GM18858 (cell line): Measurements from ENCODE around the gene SLC41A2.

ENCODE experiments used
- ATAC-seq: cut with Tn5 transposase; IDR thresholded peaks from one replicate; pipeline ENCODE4 v1.9.1; 2021; ENCODE audit not compliant: unreplicated experiment

The SLC41A2 gene

DNA sequence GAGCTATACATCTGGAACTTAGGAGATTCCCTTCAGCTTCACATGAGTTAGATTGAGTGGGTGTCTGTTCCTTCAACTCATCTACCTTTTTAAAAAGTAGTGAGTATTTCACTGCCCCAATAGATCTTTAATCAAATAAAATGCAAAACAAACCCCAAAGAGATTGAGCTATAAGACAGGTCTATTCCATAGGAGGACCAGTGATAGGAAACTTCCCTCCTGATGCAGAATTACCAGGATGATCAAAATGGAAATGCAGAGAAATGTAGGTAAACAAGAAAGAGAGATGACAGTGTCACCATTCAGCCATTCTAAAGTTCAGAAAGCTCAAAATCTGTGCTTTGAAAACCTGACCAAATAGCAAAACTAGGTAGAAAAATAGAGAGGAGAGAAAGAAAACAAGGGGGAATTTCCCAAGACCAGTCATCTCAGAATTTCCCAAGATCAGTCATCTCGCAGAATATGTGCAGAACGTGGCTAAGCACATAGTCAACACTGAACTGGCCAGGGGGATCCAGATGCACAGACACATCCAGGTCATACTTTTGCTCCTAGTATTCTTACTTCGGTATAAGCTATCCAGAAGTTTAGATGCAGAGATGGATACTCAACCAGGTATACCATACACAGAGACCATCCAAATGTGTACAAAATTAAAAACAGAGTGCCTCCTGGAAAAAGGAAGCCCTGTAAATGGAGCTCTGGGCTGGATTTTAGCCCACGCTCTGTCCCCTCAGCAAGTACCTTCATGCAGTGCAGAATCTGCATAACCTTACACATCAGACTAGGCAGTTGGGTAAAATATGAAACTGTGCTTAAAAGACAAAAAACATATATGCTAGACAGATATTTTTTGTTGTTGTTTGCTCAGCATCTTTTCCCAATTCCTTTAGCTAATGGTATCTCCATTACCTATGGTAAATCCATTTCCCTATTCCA is 27.4 kb downstream of the SLC41A2 start:
- peak; percentile 79 for ATAC-seq

DNA sequence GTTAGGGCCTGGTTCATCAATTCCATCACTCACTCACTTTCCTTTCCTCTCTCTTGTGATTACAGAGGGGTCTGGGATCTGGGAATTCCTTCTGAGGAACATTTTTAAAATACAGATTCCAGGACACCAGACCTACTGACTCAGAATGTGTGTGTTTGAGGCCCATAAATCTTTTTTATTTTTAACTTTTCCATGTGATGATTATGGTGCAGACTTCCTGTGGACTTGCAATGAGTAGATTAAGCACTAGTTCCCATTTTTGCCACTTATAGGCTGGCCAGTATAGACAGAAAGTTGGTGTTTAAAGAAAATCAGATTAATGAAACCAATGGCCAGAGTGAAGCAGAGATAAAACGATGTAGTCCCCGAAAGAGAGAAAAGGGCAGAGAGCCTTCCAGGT is 28.1 kb downstream of the SLC41A2 start:
- no peak for ATAC-seq

DNA sequence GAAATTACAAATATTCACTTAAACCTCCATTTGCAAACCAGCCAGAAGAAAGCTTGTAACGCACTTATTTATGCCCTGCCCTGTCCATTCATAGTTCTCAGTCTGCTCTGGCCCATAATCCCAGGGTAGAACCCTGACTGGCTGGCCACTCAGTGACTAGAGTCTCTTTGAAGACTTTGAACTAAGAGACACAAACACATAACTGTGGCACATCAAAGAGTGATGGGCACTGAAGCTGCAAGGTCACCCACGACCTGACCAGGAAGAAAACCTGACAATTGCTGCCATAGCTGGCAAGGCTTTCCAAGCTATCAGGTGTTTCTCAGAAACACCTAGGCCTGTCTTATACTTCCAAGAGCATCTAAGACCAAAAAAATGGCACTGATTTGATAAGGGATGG is 28.7 kb downstream of the SLC41A2 start:
- no peak for ATAC-seq

- no peak for ATAC-seq
Measured at GRCh38 chr12:104928036-104928745, 29.9 kb downstream of the SLC41A2 start.

DNA sequence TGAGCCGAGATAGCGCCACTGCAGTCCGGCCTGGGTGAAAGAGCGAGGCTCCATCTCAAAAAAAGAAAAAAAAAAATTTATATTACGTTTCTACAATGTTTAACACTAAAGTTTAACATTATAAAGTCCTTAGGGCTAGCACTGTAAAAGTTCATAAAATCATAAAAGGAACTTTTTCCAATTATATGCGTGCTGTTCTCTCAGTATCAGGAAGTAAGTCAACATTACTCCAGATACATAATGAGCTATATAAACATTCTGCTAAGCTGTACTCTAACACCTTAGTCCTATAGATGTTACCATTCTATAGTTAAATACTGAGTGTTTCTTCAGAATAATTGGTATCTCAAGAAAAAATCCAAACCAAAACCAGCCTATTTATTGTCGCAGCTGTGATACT is 32.6 kb downstream of the SLC41A2 start:
- ATAC-seq, result no peak

DNA sequence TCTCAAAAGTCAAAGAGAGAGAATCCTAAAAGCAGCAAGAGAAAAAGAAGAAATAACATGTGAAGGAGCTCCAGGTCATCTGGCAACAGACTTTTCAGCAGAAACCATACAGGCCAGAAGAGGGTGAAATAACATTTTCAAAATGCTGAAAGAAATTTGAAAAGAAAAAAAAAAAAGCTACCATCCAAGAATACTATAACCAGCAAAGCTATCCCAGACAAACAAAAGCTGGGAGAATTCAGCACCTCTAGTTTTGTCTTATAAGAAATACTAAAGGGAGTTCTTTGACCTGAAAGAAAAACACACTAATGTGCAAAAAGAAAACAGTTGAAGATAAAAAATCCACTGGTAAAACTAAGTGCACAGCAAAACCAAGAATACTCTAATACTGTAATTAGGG is 36.8 kb downstream of the SLC41A2 start:
- no peak for ATAC-seq

DNA sequence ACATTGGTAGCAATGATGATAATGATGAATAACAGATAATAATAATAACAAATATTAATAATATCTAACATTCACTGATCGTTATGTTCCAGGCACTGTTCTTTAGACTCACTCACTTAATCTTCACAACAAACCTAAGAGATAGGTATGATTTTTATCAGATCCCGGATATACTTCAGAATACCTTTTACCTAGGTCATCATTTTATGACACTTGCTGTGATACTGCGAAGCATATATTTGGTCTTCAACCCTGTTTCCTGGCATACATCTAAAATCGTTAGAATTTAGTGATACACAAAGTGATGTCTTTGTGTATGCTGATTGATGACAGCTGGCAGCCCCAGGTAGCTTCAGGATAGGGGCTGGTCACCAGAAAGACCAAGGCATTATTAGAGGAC is 46.1 kb downstream of the SLC41A2 start:
- no peak for ATAC-seq

DNA sequence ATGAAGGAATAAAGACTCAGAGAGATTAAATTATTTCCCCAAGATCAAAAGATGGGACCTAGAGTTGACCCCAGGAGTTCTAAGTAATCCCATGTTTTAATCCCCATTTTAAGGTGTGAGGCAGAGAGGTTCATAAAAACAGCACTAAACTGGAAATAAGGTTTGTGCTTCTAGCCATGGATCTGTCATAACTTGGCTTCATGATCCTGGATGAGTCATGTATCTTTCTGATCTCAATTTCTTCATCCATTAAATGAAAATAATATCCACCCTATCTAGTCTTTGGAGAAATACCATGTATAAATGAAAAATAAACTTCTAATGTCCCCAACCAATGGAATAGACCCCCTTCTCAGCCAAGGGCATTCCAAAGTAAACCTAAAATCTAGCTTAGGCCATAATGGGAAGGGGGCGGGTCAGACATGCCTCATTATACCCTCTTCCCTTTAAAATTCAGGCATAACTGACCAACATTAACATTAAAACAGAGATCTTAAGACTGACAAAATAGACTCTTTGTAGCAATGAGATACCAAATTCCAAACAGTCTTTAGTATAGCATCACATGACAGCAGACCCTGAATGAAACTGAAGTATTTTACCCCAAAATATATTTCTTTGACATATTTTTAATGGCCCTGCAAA is 47.8 kb downstream of the SLC41A2 start:
- ATAC-seq, result no peak

GRCh38 chr12:104909761-104910160 is 48.3 kb downstream of the SLC41A2 start:
- ATAC-seq, result no peak
